Panc1 (cell line): ENCODE data around the gene IFT172.

Experiments used
- CTCF ChIP-seq: fragments of 450-650 bp; IDR thresholded peaks from 2 replicates; pipeline ENCODE4 v1.5.1; 2017; ENCODE audit warnings: mild to moderate bottlenecking
- REST ChIP-seq, 2 experiments: IDR thresholded peaks; 2 replicates each; pipeline ENCODE4 v1.6.1; 2011 to 2012; ENCODE audit warnings: low read depth in 2 of 2, control low read depth in 1 of 2, low read length in 1 of 2, mild to moderate bottlenecking in 1 of 2, moderate library complexity in 1 of 2; ENCODE audit not compliant: insufficient read depth in 1 of 2
- TCF7L2 ChIP-seq: IDR thresholded peaks from 2 replicates; pipeline ENCODE4 v1.6.1; 2011; ENCODE audit warnings: mild to moderate bottlenecking, low read depth, low read length, inconsistent platforms

GRCh38 chr2:27445615-27446014 is 43.9 kb downstream of the IFT172 start:
- TF ChIP-seq CTCF: no peak
- TF ChIP-seq REST (IDR thresholded peaks at IDR 0.05; ENCODE audit: insufficient read depth in 1 of 2, low read depth in 2 of 2, low read length in 1 of 2): no peak
- no peak for TF ChIP-seq TCF7L2
